HFFc6 (cell line): ENCODE results near the gene AVPI1. TPM values are rescaled to one million over a fixed set of nuclear protein-coding genes. Genes with fewer than 3 reads are reported as not detected.

Source experiments
- DNase-seq: peaks from one replicate; pipeline ENCODE4 v3.0.0-alpha.2; 2018
- H3K27ac Mint-ChIP-seq: 2 replicates; pipeline ENCODE4 v1.8.0; 2020; ENCODE audit warnings: mild to moderate bottlenecking, mixed read lengths
- H3K27me3 Mint-ChIP-seq: 2 replicates; pipeline ENCODE4 v1.8.0; 2021; ENCODE audit warnings: mild to moderate bottlenecking, moderate library complexity, mixed read lengths; ENCODE audit not compliant: insufficient read depth
- H3K36me3 Mint-ChIP-seq: 2 replicates; pipeline ENCODE4 v1.8.0; 2021; ENCODE audit warnings: low read depth, mixed read lengths
- H3K4me1 Mint-ChIP-seq: 2 replicates; pipeline ENCODE4 v1.8.0; 2020; ENCODE audit warnings: low read depth, mixed read lengths
- H3K4me3 Mint-ChIP-seq: 2 replicates; pipeline ENCODE4 v1.8.0; 2020; ENCODE audit warnings: mild to moderate bottlenecking, moderate library complexity, mixed read lengths
- H3K9me3 Mint-ChIP-seq: 2 replicates; pipeline ENCODE4 v1.8.0; 2020; ENCODE audit warnings: mild to moderate bottlenecking, mixed read lengths
- total RNA-seq, 6 experiments: library from RNA; stranded (reverse); fragmentation: NEBNext Ultra II Directional; extraction: Animal tissue kit (Norgen Biotek cat#: 25700); gene quantifications; 2 replicates in 1 of 6; 3 replicates in 5 of 6; pipeline ENCODE4 v1.2.3, GENCODE V29; 2021
- TF ChIP-seq, protein P1 (sequence below): fragments of 200-600 bp; sonication (generic); IDR thresholded peaks from 2 replicates; pipeline ENCODE4 v1.5.0; 2021; ENCODE audit warnings: antibody characterized with exemption, mild to moderate bottlenecking

Gene AVPI1
- total RNA-seq, 6 experiments from 2014 or later = 28.2 to 44.8 (median 39.5) TPM

DNA sequence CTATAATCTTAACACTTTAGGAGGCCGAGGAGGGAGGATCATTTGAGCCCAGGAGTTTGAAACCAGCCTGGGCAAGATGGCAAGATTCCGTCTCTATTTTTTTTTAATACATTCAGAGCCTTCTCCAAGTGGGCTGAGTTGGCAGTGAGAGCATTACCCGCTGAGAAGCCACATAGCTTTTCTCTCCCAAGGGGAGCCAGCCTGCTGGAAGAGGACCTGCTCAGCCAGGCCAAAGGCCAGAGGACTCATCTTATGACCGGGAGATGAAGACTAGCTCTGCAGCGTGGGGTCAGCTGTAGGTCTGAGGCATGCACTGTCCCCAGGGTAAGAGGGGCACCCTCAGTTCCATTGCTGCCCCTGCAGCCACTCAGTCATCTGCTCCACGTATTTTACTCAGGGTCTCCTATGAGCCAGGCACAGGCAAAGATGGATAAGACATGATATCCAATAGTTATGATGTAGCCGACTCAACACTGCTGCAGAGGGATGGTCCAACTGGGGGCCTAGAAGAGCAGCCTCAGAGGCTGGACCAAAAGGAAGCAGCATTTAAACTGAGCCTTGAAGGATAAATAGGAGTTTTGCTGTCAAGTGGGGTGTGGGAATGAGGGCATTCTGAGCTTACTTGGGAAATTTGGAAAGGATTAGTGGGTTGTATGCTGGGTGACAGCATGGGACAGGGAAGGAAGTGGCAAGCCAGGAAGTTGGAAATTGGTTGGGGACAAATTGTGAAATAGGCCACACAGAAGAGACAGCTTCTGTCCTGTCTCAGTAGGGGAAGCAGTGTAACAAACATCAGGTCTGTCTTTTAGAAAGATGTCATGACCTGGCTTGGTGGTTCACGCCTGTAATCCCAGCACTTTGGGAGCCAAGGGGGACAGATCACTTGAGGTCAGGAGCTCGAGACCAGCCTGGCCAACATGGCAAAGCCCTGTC is 24.9 kb upstream of the AVPI1 start:
- Mint-ChIP-seq H3K27ac (peak overlapping the region; percentile 56), H3K4me1 (peaks cover 61% of the 10 kb centered on the region), H3K27me3 (peaks cover 2% of the 10 kb centered on the region), H3K9me3 (no peaks in the 10 kb centered on the region), H3K4me3 (peak overlapping the region; percentile 9; the same call in 1 of the 2 replicates), H3K36me3 (peaks cover 15% of the 10 kb centered on the region)
- TF ChIP-seq, protein P1, sequence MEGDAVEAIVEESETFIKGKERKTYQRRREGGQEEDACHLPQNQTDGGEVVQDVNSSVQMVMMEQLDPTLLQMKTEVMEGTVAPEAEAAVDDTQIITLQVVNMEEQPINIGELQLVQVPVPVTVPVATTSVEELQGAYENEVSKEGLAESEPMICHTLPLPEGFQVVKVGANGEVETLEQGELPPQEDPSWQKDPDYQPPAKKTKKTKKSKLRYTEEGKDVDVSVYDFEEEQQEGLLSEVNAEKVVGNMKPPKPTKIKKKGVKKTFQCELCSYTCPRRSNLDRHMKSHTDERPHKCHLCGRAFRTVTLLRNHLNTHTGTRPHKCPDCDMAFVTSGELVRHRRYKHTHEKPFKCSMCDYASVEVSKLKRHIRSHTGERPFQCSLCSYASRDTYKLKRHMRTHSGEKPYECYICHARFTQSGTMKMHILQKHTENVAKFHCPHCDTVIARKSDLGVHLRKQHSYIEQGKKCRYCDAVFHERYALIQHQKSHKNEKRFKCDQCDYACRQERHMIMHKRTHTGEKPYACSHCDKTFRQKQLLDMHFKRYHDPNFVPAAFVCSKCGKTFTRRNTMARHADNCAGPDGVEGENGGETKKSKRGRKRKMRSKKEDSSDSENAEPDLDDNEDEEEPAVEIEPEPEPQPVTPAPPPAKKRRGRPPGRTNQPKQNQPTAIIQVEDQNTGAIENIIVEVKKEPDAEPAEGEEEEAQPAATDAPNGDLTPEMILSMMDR = no peak
- DNase-seq = no peak

DNA sequence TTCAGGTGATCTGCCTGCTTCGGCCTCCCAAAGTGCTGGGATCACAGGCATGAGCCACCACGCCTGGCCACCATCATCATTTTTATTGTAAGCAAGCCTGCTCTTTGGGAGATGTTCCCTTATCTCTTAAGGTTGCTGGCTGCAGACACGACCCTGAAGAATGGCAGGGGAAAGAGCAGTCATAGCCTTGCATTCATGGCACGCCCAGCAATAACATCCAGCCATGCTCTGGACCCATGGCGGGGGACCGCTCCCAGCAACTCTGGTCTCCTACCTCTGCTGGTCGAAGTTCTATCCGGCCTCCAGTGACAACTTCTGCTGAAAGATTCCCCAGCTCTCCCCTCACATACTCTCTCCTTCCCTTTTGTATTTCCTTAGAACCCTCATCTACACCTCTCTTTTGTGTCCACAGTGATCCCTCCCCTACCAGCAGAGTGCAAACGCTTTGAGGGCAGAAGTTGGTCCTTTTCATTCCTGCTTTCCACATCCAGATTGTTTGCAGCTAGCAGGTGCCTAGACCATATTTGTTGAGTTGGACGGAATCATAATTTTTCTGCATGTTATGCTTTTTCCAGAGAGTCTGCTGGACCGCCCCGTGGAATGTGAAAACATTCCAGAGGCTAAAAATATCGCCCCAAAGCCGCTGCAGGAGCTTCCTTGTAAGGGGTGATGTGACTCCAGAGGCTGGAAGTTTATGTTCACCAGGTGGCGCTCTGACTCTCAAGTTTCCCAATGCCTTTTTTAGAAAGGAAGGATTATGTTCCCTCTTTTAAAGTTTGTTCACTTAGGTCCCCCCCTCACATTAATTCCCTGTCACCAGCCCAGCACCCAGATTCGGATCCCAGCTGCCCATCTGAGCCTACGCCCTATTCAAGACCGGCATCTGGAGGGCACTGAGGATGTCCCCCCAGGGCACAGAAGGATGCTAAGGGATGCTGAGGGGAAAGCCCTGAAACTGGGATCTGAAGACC is 22.2 kb upstream of the AVPI1 start:
- DNase-seq = peak; percentile 78

DNA sequence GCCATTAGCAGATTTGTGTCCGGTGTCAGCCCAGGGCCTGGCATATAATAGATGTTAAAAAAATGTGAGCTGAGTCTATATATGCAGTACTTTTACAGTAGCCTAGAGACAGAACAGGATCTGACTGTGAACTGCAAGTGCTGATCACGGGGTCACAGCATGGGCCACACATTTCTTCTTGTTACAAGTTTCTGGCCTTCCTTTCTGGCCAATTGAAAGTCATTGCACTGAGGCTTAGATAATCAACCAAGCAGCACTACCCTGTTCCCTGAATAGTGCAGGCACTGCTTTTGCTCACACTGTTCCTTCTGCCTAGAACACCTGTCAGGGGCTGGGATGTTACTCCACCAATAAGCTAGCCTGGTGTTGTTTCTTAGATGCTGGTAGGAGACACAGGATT is 21.1 kb upstream of the AVPI1 start:
- Mint-ChIP-seq H3K4me1 (peaks cover 50% of the 10 kb centered on the region), H3K27me3 (peaks cover 2% of the 10 kb centered on the region; the same call in 1 of the 2 replicates), H3K36me3 (no peaks in the 10 kb centered on the region), H3K4me3 (no peak overlapping the region), H3K27ac (no peak overlapping the region), H3K9me3 (no peaks in the 10 kb centered on the region)
- no peak for DNase-seq
- TF ChIP-seq, protein P1 = no peak

More for the DNA sequence above, 22.2 kb upstream of the AVPI1 start:
- H3K9me3 Mint-ChIP-seq = no peaks in the 10 kb centered on the region
- peaks cover 2% of the 10 kb centered on the region for H3K27me3 Mint-ChIP-seq
- TF ChIP-seq, protein P1 = peak; percentile 85
- H3K27ac Mint-ChIP-seq = peak overlapping the region; percentile 50
- peaks cover 50% of the 10 kb centered on the region for H3K4me1 Mint-ChIP-seq
- no peaks in the 10 kb centered on the region for H3K36me3 Mint-ChIP-seq
- peak overlapping the region; percentile 51 for H3K4me3 Mint-ChIP-seq

DNA sequence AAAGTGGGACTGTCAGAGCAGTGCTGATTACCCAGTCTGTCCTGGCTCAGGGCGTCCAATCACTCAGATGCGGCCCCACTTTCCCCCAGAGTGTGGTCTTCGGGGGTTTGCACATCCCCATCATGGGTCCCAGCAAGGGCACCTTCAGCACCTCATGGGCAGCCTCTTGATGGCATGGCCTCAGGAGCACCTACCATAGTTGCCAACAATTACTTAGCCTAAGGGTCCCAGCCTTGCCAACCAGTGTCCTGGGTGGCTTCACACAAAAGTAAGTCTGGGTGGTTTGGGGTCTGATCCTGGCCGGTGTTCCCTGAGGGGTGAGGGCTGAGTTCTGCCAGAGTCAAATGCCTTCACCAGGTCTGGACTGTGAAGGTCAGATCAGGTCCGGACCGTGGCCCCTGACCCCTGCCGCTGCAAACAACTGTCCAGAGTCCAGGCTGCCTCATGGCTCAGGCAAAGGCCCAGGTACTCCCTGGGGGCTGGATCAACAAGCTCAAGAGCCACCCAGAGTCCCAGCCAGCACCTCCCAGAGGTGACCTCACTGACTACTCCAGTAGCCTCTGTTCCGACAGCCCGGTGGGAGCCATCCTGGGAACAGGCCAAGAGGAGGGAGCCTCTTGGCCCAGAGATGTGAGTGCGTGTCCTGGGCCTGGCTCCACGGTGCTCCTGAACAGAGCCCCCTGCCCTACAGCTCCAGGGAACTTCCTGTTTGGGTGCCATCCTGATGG is 20.3 kb upstream of the AVPI1 start:
- H3K27ac Mint-ChIP-seq = no peak overlapping the region
- no peak for DNase-seq
- peaks cover 41% of the 10 kb centered on the region for H3K4me1 Mint-ChIP-seq
- H3K9me3 Mint-ChIP-seq = no peaks in the 10 kb centered on the region
- peaks cover 1% of the 10 kb centered on the region; the same call in 1 of the 2 replicates for H3K27me3 Mint-ChIP-seq
- H3K4me3 Mint-ChIP-seq = no peak overlapping the region
- no peaks in the 10 kb centered on the region for H3K36me3 Mint-ChIP-seq
- TF ChIP-seq, protein P1 = no peak
